HG03103 (cell line): ENCODE data around the gene UNC93B1.
A peak's percentile ranks its signal among the peaks of the same experiment; 100 is the strongest.

Experiments
- ATAC-seq: cut with Tn5 transposase; IDR thresholded peaks from one replicate; pipeline ENCODE4 v1.9.1; 2021; ENCODE audit warnings: low read depth; ENCODE audit not compliant: unreplicated experiment

UNC93B1 gene

GRCh38 chr11:68040101-68040956 is 36.4 kb upstream of the UNC93B1 start:
- no peak for ATAC-seq

GRCh38 chr11:68039526-68040086 is 35.7 kb upstream of the UNC93B1 start:
- no peak for ATAC-seq

- ATAC-seq: no peak
These were observed 35.0 kb upstream of the UNC93B1 start, which contains the start of gene TCIRG1 for GRCh38 chr11:68038718-68039525. TCIRG1 (plus strand) TSS chr11:68039025; CDS start chr11:68041272, 2,247 bp downstream.

GRCh38 chr11:68038226-68038717 is 34.4 kb upstream of the UNC93B1 start:
- ATAC-seq: no peak

- ATAC-seq: no peak
These were observed 33.7 kb upstream of the UNC93B1 start for GRCh38 chr11:68037411-68038225.

GRCh38 chr11:68036717-68037239 is 32.9 kb upstream of the UNC93B1 start:
- no peak for ATAC-seq

- ATAC-seq: no peak
These were observed 32.3 kb upstream of the UNC93B1 start for GRCh38 chr11:68036141-68036716.

GRCh38 chr11:68035266-68035876 is 31.5 kb upstream of the UNC93B1 start:
- ATAC-seq: no peak

- no peak for ATAC-seq
These were observed 29.8 kb upstream of the UNC93B1 start for GRCh38 chr11:68033708-68034045.

- ATAC-seq: no peak
These were observed 29.3 kb upstream of the UNC93B1 start for GRCh38 chr11:68032997-68033707.

- no peak for ATAC-seq
These were observed 28.1 kb upstream of the UNC93B1 start for GRCh38 chr11:68032003-68032402.

GRCh38 chr11:68031144-68031464 is 27.2 kb upstream of the UNC93B1 start:
- no peak for ATAC-seq

- ATAC-seq: peak; percentile 89
These were observed 26.6 kb upstream of the UNC93B1 start, which contains the start of gene NDUFS8 for GRCh38 chr11:68030318-68031143. NDUFS8 (plus strand) TSS chr11:68030681; CDS start chr11:68032152, 1,471 bp downstream.

GRCh38 chr11:68028802-68029545 is 25.1 kb upstream of the UNC93B1 start:
- ATAC-seq: no peak

GRCh38 chr11:68027667-68028066 is 23.8 kb upstream of the UNC93B1 start:
- no peak for ATAC-seq

GRCh38 chr11:68026391-68027105 is 22.7 kb upstream of the UNC93B1 start:
- ATAC-seq: no peak

GRCh38 chr11:68025047-68025446 is 21.1 kb upstream of the UNC93B1 start:
- ATAC-seq: no peak
